CD4-positive, alpha-beta T cell treated with Interleukin-10 for 1 hour (primary cell): ENCODE measurements around the gene SMIM32.

Experiments
- DNase-seq: peaks from one replicate; pipeline ENCODE4 v3.0.0-alpha.2; 2020

The SMIM32 gene

DNA sequence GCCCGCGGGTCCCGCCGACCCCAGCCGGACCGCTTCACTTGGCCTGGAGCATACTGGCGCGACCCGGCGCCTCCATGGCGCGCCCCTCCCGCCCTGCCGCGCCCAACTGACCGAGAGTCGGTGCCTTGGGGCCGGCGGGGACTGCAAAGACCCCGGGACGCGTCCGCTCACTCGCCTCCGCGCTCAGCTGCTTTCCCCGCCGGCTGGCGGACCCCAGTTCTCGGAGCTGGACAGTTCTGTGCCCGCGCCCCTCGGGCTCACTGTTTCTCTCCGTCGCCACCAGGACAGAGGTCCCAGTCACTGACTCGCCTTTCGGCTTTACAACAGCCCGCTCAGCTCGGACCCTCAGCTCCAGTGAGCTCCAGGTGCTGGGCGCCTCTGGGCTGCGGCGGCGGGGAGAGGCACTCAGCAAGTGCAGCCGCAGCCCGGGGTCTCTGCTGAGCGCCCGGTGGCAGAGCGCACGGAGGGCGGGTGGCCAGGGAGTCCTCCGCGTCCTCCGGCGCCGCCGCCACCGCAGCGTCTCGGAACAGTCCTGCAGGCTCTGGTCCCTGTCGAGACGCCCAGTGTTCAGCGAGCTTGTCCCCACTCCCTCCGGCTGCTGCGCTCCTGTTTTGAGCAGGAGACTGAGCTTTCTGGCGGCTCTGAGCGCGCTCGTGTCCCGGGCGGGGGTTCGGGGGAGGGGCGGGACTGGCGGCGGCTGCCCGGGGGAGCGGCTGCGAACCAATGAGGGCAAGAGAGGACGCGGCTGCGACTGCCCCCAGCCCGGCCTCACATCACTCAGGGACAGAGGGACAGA, at the start of gene SMIM32:
TSS of gene SMIM32 (minus strand) at position 637 of the 796 bp plus-strand sequence. CDS start 638 bp downstream, outside the sequence.
- no peak for DNase-seq

DNA sequence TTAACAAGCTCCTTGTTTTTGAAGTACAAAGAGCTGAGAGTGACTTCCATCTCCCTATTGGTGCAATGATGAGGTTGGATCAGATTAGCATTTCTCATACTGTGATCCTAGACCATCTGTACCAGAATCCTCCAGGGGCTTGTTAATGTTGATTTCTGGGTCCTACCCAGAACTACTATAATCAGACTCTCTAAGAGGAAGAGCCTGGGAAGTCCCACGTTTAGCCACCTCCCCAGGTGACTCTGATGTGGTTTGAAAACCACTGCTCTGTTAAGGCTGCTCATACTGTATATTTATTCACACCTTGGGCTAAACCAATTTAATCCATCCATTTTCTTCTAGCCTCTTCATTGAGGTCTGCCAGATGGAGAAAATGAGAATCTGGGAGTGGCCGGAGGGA, 49.6 kb upstream of the SMIM32 start:
- no peak for DNase-seq

DNA sequence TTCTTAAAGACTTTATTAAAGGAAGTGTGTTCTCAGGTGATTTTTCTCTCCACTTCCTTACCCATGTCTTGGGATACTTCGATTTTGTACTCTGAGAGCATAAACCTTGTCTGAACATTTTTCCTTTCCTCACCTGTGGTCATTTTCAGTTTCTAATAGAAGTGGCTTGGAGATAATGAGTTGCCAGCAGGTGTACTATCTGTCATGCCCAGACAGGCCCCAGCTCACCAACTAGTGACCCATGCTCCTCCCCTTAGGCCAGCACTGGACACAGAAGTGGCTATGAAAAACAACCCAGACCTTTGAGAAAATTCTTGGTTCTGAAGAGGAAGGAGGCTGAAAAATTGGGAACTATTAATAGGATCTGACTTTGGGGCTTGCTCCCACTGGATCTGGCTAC, 49.2 kb upstream of the SMIM32 start:
- no peak for DNase-seq

DNA sequence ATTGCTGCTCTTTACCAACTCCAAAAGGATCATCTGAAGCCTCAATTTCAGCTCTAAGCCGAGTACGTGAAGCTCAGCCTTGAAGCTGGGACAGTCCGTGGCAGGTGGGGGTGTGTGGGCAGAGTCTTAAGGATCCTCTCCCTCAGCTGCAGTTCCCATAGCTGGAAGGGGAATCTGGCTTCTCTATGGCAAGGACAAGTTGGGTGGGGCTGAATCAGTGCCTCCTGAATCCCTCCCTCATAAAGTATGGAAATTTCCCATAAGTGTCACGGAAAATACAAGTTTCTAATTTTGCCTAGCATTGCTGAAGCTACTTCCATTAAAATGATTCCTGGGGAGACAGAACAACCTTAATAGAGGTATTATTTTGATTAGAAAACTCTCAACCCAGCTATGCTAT, 47.9 kb upstream of the SMIM32 start:
- DNase-seq: no peak

DNA sequence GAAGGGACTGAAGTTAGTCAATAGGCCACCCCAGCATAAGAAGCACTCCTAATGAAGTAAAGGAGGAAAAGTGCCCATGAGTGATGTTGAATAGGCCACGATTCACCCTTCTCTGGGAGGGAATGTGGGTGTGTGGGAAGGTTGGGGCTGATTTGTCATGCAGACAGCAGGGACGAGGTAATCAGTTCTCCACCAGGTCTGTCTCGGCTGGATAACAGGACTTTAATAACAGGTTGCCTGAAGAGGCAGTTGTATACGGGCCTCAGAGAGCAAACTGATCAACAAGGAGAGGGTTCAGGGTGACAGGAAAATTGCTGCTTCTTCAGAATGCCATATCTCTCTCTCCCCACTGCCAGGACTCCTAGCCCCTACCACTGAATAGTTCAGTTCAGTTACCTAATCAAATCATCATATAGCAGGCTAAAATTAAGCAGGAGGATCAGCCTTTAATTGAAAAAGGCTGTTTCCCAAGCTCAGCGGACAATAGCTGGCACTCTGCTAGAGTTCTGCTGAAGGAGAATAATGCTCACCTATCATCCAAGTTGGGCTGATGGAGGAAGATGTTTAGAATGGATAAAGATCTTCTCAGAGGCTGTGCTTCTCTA, 43.6 kb upstream of the SMIM32 start:
- DNase-seq: no peak

DNA sequence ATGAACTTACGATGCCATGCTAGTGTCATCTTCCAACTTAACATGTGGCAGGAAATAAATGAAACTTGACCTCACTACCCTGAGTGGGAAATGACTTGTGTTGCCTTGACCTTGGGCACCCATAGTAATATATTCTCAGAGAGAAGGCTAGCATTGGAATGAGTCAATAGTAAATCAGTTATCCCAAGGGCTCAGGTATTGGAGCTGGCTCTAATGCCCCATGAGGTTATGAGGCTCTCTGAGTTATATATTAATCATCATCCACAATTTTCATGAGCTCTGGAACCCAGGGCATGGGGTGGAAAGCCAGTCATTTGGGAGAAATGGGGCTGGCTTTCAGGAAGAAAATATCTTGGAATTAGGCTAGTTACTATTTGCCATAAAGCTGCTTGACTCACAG, 42.4 kb upstream of the SMIM32 start:
- DNase-seq: no peak

DNA sequence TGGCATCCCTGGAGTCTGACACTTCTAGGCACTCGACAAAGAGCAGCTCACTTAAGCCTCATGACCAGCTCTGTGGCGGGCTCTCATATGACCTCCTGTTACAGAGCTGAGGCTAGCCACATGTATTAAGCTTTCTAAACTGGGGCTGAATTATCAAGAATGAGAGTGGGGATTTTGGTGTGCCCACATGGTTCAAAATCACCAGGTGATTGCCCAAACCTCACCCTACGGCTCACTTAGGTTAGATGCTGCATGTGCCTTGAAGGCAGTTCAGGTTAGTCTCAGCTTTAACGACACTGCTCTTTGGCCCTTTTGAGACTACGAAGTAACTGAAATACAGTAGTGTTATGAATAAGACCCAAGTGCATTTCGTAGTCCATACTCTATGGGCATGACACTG, 39.4 kb upstream of the SMIM32 start:
- DNase-seq: no peak

DNA sequence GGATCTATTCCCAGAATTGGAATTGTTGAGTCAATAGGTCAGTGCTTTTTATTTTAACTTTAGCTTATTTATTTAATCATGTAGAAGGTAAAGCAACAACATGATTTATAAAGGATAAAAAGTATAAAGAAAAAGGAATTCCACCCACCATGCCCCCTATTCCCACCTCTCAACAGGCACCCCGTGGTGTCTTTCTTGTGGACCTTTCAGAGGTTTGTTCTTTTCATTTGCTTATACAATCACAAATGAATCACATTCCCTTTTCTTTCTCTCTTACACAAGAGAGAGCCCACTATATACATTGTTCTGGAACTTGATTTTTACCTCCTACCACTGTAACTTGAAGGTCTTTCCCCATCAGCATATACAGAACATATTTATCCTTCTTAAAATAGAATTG, 37.2 kb upstream of the SMIM32 start:
- DNase-seq: no peak

DNA sequence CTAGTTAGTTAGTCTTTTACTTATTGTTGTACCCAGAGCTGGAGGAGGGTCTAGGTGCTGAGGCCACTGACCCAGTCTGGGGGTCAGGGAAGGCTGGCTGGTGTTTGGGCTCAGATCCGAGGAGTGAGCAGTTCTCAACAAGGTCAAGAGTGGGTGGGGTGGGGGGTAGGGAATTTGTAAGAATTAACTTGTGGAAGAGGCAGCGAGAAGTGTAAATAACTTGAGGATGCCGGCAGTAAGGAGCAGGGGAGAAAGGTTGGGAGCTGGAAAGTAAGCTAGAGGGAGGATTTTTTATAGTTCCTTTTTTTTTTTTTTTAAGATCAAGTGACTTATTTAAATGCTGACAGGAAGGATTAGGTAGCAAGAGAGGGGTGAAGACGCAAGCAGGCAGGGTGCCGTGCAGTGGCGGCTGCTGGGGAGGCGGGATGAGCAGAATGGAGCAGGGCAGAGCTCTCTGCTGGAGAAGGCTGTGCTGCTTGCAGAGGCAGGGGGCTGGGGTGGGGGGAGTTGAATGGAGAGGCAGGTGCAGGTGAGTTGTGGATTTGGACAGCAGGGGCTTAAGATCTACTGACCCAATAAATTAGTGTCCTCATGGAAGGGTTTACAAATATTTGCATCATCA, 35.3 kb upstream of the SMIM32 start:
- DNase-seq: no peak

DNA sequence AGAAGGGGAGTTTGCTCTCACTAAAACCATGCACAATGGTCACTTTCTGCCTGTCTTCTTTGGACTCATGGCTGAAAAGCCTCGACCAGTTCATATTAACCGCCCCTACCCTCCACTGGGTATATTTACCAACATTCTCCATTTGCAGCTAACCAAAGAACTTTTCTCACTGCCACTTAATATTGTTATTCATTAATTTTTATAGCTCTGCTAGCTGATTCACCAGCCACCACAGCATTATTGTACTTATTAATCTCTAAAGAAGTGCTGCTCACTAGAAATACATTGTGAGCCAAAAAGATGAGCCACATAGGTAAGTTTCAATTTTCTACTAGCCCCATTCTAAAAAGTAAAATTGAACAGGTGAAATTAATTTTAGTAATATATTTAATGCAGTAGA, 33.4 kb upstream of the SMIM32 start:
- no peak for DNase-seq

DNA sequence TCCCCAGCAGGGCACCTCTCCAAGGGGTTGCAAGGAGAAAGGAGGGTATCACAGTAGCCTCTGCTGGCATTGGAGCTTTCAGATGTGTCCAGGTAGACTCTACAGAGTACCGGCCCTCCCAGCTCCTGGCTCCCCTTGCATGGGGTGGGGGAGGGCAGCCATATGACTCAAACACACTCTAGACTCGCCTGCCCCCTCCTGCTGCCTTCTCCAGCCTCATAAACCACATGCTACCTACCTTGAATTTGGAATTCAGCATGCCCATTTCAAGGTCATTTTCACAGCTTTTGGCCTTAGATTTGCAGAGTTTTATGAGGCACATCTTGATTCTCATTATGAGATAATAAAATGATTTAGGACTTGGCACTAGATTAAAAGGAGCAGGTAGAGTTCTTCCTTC, 32.8 kb upstream of the SMIM32 start:
- DNase-seq: no peak

DNA sequence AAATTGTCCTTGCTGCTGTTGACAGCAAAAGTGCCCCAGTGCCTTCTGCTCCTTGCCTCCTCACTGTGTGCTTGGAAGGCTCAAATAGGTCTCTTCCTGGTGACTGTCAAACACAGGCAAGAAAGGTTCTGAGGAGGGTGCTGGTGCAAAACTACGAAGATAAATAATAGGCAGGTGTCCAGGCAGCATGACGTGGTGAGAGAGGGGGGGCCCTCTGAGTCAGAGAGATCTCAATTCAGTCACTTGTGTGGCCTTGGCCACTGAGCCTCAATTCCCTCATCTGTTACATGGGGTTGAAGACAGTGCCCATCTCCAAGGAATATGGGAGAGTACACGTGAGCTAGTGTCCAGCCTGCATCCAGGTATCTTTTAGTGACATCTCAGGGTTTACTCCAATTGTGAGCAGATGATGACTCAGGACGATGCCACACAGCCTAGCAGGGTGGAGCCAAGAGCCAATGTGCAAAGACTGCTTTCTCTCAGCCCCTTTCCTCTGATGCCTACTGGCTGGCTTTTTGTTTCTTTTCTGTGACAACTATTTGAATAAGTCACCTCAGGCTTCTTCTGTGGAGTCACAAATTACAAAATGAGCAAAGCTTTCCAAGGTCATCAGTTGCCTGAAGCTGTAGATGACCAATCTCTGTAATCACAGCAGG, 29.7 kb upstream of the SMIM32 start:
- DNase-seq: no peak

DNA sequence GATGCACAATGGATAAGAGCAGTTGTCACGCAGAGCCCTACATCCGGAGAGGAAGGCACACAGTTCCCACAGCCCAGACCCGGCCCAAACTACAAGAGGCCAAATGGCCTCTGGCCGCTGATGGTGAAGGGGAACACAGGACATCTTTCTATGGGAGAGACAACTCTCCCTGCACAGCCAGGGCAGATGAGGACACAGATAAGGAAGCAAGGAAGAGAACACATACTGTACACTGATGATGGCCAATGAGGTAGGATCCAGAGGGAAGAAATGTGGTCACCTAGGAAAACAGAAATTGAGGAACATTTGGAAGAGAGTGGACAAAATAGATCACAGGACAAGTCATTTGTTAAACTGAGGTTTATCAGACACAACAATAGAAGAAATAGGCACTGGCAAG, 28.4 kb upstream of the SMIM32 start:
- no peak for DNase-seq

DNA sequence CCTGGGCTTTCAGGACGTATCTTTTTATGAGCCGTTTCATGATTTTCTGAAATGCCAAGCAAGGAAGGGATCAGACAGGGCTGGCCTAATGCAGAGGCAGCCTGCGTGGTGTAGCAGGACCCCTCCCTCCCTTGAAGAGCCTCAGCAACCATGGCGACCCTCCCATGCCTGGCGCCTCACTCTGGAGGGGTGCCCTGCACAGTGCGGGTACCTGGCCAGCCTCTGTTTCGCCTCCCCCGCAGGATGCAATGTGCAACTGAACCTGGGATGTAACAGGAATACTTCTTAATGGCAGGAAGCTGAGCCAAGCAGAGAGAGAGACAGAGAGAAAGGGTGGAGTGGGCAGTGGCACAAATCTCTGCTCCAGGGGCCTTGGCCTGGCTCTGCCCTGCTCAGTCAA, 23.3 kb upstream of the SMIM32 start:
- DNase-seq: no peak

DNA sequence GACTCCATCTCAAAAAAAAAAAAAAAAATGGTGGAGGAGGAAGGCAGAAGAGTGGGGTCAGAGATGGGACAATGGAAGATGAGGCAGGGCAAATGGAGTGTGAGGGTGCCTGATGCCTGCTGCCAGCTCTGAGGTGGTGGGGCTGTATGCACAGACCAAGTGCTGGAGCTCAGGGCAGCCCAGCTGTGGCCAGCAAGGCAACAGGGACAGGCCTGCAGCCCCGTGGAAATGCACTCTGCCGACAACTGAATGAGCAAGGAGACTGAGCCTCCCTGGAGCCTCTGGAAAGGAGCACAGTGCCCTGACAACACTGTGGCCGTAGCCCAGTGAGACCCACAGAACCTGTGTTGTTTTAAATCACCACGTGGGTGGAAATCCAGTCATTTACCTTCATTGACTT, 22.9 kb upstream of the SMIM32 start:
- no peak for DNase-seq

DNA sequence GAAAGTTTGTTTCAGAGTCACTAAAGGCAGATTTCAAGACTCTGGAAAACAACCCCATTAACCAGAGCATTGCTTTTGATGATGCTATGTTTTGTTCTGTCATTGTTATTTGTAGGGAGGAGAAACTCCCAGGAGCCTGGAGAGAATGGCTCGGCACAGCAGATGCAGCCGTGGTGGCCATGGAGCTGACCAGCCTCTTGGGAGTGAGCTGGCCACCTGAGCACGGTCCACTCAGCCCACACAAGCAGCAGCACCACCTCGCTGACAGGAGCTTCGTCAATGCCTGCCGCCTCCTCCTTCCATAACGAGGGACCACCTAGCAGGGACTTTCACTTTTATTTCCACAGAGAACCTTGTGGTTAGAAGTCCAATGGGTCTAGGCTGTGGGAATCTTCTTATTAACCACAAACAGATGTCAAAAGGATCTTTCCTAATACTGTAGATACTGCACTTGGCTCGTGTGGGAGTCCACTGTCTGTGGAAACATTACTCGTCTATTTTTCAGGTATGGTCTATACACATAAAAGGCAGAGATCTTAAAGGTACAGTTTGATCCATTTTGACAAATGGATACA, 21.0 kb upstream of the SMIM32 start:
- DNase-seq: no peak

DNA sequence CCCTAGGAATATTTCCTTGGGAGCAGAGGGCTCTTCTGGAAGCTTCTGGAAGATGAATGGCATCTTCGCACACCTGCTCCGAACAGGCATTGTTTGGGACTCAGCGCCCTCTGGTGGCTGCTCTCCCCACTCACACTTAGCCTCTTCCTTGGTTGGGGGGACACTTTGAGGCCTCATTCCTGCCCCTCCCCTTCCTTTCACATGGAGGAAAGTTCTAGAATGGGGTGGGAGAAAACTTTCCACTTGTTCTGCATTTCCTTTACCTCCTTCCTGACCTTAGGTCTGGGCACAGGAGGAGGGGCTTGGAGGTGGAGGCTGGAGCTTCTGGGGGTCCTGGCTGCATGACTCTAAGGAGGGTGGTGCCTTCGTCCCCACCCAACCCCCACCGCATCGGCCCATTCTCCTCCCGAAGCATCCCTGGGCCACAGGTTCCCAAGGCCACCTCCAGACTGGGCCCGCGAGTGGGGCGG, 19.3 kb upstream of the SMIM32 start:
- DNase-seq: peak; percentile 36

DNA sequence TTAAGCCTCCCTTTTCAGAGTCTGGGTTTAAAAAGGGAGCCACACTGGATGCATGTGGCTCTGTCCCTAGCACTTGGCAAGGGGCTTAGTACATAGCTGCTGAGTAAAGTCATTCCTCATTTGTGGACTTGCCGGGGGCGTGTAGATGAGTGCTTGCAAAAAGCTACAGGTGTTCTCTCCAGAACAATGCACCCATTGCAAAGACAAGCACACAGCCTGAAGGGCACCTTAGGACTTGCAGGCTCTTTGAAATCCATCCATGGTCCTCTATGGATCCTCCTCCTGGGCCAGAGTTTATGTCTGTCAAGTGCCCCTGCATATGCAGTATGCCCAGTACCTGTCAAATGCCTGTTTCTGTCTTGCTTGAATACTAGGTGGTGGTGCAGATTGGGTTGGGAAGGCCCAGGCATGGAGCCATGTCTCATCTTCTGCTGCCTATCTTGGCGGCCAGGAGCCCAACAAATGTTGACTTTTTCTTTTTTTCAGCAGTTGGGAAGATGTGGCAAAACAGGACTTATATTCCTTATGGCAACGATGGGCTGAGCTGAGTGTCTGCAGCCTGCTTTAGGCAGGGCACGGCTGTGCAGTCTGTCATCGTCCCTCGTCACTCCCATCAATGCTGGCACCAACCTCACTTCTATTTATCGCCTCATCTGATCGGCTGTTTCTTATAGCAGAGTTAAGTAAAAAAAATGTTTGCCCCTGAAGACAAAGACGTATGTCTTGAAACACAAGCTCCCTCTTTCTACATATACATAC, 18.5 kb upstream of the SMIM32 start:
- no peak for DNase-seq

DNA sequence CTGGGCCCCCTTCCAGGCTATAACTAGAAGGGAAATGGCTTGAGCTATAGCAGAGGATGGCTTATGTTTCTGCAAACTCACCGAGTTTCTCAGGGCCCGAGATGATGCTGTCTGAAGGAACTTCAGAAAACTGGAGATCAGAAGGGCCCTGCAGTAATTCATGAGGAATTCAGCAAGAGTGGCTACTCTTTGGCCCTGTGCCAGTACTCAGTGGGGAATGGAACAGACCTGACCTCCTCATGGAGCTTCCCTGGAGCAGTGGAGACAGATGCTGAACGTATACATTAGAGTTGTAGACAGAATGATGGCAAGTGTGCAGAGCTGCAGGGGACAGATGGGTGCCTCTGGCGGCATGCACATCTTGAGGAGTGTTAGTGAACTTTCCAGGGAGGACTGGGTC, 17.3 kb upstream of the SMIM32 start:
- no peak for DNase-seq

DNA sequence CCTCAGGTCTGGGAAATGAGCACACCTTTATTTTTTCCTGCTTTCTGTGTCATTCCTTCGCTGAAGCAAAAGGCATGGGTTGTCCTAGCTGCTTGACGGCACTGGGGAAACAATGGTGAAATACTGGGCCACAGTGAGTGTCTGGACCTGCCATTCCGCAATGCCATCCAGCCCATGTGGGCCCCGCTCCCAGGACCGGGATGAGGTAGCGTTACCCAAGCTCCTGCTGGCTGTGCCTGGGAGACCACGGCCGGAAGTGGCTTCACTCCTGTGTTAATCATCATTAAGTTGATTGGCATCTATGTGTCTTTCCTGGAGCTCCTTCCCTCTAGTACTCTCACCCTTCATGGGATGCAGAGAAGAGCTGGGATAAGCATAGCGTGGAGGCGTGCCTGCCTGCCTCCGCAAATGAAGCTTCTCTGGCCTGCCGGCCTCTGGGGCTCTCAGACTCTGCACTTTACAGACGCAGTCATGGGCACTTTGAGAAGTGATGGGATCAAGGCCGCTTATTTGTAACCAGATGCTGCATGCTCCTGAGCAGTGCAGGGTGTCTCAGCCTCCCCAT, 16.5 kb upstream of the SMIM32 start:
- no peak for DNase-seq

DNA sequence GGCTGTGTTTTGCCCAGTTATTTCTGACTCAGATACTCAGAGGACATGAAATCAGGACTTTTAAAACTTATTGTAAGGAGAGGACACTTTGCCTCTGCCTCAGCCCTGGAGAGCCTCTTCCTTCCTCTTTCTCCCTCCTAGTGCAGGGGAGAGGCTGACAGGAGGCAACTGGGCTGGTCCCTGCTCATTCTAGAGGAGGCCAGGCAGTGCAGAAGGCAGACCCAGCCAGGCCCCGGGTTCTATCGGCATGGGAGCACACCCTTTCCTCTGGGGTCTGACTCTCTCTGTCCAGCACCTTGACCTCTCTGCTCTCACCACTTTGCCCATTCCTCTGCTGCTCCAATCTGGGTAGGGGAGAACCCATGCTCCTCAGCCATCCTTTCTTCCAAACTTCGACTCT, 16.0 kb upstream of the SMIM32 start:
- no peak for DNase-seq

DNA sequence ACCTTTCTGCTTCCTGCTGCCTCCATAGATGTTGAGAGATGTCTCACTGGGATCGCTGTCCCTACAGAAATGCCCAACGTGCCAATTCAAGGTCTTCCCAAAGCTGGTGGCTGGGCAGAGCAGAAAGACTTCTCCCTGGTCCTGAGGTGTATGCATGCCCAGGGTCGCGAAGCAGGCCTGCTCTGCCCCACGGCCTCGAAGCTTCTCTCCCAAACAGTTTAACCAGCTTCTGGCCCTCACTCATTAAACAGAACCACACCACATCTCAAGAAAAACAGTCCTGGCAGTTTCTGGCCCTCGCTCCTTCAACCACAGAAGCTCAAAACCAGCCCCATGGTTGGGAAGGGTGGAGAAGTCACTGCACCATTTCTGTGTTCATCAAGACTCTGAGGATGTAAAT, 14.7 kb upstream of the SMIM32 start:
- no peak for DNase-seq
